PC-3 (cell line): Measurements from ENCODE around the gene ETAA1. TPM values are rescaled to one million over a fixed set of nuclear protein-coding genes. Genes with fewer than 3 reads are reported as not detected.
A peak's percentile ranks its signal among the peaks of the same experiment; 100 is the strongest.

ENCODE experiments used
- ATAC-seq: fragments of 200-7000 bp; cut with Tn5 transposase; 2 replicates; pipeline ENCODE4 v1.9.1; 2020; ENCODE audit warnings: mild to moderate bottlenecking, moderate library complexity
- BruUV-seq: library from RNA; stranded (reverse); fragments of 400-500 nt; replicated peaks from 2 replicates; lab custom pipeline; 2021; lab: Mats Ljungman, UMichigan
- CTCF ChIA-PET: fragments of 300-600 bp; sonication (Branson Sonifier 250); formaldehyde crosslinking; loops from one replicate; lab custom pipeline; 2022; ENCODE audit warnings: antibody characterized with exemption; lab: Charles Lee
- POLR2A ChIA-PET: fragments of 300-600 bp; sonication (Branson Sonifier 250); formaldehyde crosslinking; loops from one replicate; lab custom pipeline; 2022; ENCODE audit warnings: antibody characterized with exemption; ENCODE audit not compliant: unreplicated experiment; lab: Charles Lee
- DNase-seq: peaks from one replicate; pipeline ENCODE4 v3.0.0-alpha.2; 2015
- H2AFZ ChIP-seq: fragments of 300-600 bp; sonication (generic); 2 replicates; pipeline ENCODE4 v1.6.0; 2016; ENCODE audit warnings: antibody characterized with exemption, low read length
- H3F3A ChIP-seq: fragments of 300-600 bp; sonication (generic); one replicate; pipeline ENCODE4 v1.6.0; 2017; ENCODE audit warnings: antibody characterized with exemption, low read length, control low read depth, mild to moderate bottlenecking; ENCODE audit not compliant: unreplicated experiment
- H3K27ac ChIP-seq: fragments of 300-600 bp; sonication (generic); 2 replicates; pipeline ENCODE4 v1.5.1; 2016; ENCODE audit warnings: mild to moderate bottlenecking, low read length
- H3K27me3 ChIP-seq: fragments of 300-600 bp; sonication (generic); 2 replicates; pipeline ENCODE4 v1.6.1; 2016; ENCODE audit warnings: low read length, mixed read lengths
- H3K36me3 ChIP-seq: fragments of 300-600 bp; sonication (generic); 2 replicates; pipeline ENCODE4 v1.6.1; 2016; ENCODE audit warnings: low read depth, mixed run types, low read length, mixed read lengths
- H3K4me1 ChIP-seq: fragments of 300-600 bp; sonication (generic); 2 replicates; pipeline ENCODE4 v1.5.1; 2016; ENCODE audit warnings: low read length; ENCODE audit not compliant: insufficient read depth
- H3K4me2 ChIP-seq: fragments of 300-600 bp; sonication (generic); 2 replicates; pipeline ENCODE4 v1.6.0; 2016; ENCODE audit warnings: low read length
- H3K4me3 ChIP-seq: fragments of 300-600 bp; sonication (generic); 2 replicates; pipeline ENCODE4 v1.5.1; 2016; ENCODE audit warnings: mild to moderate bottlenecking, low read length, mixed read lengths
- H3K79me2 ChIP-seq: fragments of 300-600 bp; sonication (generic); 2 replicates; pipeline ENCODE4 v1.6.1; 2017; ENCODE audit warnings: low read length, mixed read lengths
- H3K9ac ChIP-seq: fragments of 300-600 bp; sonication (generic); 2 replicates; pipeline ENCODE4 v1.6.0; 2016; ENCODE audit warnings: mild to moderate bottlenecking, low read length
- H3K9me2 ChIP-seq: fragments of 300-600 bp; sonication (generic); replicated peaks from 2 replicates; pipeline ENCODE4 v1.6.1; 2016; ENCODE audit warnings: mixed run types, low read length, mixed read lengths
- H3K9me3 ChIP-seq: fragments of 300-600 bp; sonication (generic); 2 replicates; pipeline ENCODE4 v1.6.1; 2016; ENCODE audit warnings: low read length, mixed read lengths
- H4K20me1 ChIP-seq: fragments of 300-600 bp; sonication (generic); 2 replicates; pipeline ENCODE4 v1.6.1; 2016; ENCODE audit warnings: low read length, mixed read lengths
- EZH2 ChIP-seq: fragments of 300-600 bp; sonication (generic); IDR thresholded peaks from one replicate; pipeline ENCODE4 v1.6.1; 2017; ENCODE audit warnings: antibody characterized with exemption, mild to moderate bottlenecking, low read length; ENCODE audit not compliant: unreplicated experiment
- EZH2phosphoT487 ChIP-seq: fragments of 300-600 bp; sonication (generic); IDR thresholded peaks from 2 replicates; pipeline ENCODE4 v1.6.1; 2018; ENCODE audit warnings: mild to moderate bottlenecking, antibody characterized with exemption, low read length, borderline replicate concordance
- intact Hi-C: fragments of 100-400 bp; cut with micrococcal nuclease; formaldehyde crosslinking; loops from 2 replicates; pipeline ENCODE4 v1.9.0; 2023
- total RNA-seq: library from RNA; depleted of rRNA; stranded (reverse); fragments of >200 nt; gene quantifications from 2 replicates; pipeline ENCODE4 v1.2.3, GENCODE V29; 2014
- TF ChIP-seq, protein P1 (sequence below): fragments of 300-600 bp; sonication (generic); conservative IDR thresholded peaks from 2 replicates; pipeline ENCODE4 v1.5.1; 2017; ENCODE audit warnings: antibody characterized with exemption, low read depth, mild to moderate bottlenecking, low read length

ETAA1 gene
- total RNA-seq, 1 experiment from 2014 or later, result 12.1 TPM

GRCh38 chr2:67400560-67401485 lies 3.7 kb downstream of the ETAA1 start:
- ATAC-seq, result peak; percentile 18
- peak overlapping the region; percentile 98 for H3K9ac ChIP-seq
- H4K20me1 ChIP-seq, result no peaks in the 10 kb centered on the region
- peak overlapping the region; percentile 93 for H3K27ac ChIP-seq
- no peaks in the 10 kb centered on the region for H3K27me3 ChIP-seq
- H3K9me2 ChIP-seq, result no peaks in the 10 kb centered on the region
- peaks cover 4% of the 10 kb centered on the region for H3F3A ChIP-seq
- peaks cover 28% of the 10 kb centered on the region; the same call in 1 of the 2 replicates for H3K36me3 ChIP-seq
- peak; percentile 76 for DNase-seq
- H3K4me3 ChIP-seq, result peak overlapping the region; percentile 56
- H2AFZ ChIP-seq, result no peak overlapping the region
- ChIA-PET CTCF (no interaction called here), POLR2A (interaction anchor here (0.6 kb wide), 1 partner anchor 165 kb away, joined by 6 read pairs; no protein-coding TSS in a partner anchor)
- peak overlapping the region; percentile 89 for H3K4me2 ChIP-seq
- no peak for TF ChIP-seq EZH2phosphoT487
- TF ChIP-seq, protein P1, sequence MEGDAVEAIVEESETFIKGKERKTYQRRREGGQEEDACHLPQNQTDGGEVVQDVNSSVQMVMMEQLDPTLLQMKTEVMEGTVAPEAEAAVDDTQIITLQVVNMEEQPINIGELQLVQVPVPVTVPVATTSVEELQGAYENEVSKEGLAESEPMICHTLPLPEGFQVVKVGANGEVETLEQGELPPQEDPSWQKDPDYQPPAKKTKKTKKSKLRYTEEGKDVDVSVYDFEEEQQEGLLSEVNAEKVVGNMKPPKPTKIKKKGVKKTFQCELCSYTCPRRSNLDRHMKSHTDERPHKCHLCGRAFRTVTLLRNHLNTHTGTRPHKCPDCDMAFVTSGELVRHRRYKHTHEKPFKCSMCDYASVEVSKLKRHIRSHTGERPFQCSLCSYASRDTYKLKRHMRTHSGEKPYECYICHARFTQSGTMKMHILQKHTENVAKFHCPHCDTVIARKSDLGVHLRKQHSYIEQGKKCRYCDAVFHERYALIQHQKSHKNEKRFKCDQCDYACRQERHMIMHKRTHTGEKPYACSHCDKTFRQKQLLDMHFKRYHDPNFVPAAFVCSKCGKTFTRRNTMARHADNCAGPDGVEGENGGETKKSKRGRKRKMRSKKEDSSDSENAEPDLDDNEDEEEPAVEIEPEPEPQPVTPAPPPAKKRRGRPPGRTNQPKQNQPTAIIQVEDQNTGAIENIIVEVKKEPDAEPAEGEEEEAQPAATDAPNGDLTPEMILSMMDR, result no peak
- no peak for TF ChIP-seq EZH2
- H3K9me3 ChIP-seq, result no peaks in the 10 kb centered on the region
- BruUV-seq, result no TSS peak
- peaks cover 33% of the 10 kb centered on the region for H3K79me2 ChIP-seq
- peaks cover 31% of the 10 kb centered on the region for H3K4me1 ChIP-seq
- intact Hi-C loops, result loop anchor here (1.0 kb wide), 1 partner anchor 44 kb away; no protein-coding TSS in a partner anchor

DNA sequence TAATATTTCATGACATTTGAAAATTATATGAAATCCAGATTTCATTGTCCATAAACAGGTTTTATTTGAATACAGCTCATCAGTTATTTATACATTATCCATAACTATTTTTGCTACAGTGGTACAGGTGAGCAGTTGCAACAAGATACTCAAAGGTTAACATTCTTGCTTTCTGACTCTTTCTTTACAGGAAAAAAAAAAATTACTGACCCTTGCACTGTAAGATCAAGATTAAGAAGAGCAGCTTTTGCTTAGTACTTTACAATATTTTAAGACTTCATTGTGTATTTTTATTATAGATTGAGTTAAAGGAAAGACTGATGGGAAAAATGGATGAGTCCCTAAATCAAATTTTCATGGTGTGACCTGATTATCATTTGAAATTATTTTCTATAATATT lies 11.2 kb downstream of the ETAA1 start:
- Histone ChIP-seq H3K27me3 (no peaks in the 10 kb centered on the region), H3K9me2 (no peaks in the 10 kb centered on the region), H3K9me3 (no peaks in the 10 kb centered on the region), H3K27ac (no peak overlapping the region), H3K4me2 (no peak overlapping the region), H2AFZ (no peak overlapping the region), H4K20me1 (no peaks in the 10 kb centered on the region), H3K79me2 (no peaks in the 10 kb centered on the region), H3K4me3 (no peak overlapping the region), H3K9ac (no peak overlapping the region), H3K36me3 (peaks cover 33% of the 10 kb centered on the region; the same call in 1 of the 2 replicates), H3F3A (no peaks in the 10 kb centered on the region), H3K4me1 (no peaks in the 10 kb centered on the region)
- intact Hi-C loops, result no loop called here
- peak; percentile 29; the same call in 1 of the 2 replicates for ATAC-seq
- ChIA-PET CTCF (interaction anchor here (0.7 kb wide), 1 partner anchor 171 kb away, joined by 3 read pairs; no protein-coding TSS in a partner anchor), POLR2A (no interaction called here)
- peak; percentile 7 for DNase-seq
- no TSS peak for BruUV-seq
- no peak for TF ChIP-seq EZH2

DNA sequence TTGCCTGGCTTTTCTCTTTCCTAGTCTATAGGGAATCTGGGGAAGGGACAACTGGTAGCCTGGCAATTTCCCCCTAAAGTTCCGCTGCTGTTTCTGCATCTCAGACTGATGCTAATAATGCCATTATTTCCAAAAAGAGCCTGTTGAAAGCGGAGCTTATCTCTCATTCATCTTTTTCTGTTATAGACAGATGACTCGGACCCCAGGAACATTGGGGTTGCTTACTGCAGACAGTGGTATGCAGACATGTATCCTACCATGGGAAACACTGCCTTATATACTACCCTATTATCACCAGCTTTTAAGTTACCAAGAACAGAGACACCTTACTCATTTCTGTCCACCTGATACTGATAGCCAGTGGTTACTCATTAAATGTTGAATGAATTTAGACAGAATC lies 15.3 kb downstream of the ETAA1 start:
- no peak overlapping the region for H3K4me3 ChIP-seq
- H4K20me1 ChIP-seq, result no peaks in the 10 kb centered on the region
- H3K27me3 ChIP-seq, result no peaks in the 10 kb centered on the region
- H3K4me1 ChIP-seq, result peaks cover 8% of the 10 kb centered on the region
- H3K27ac ChIP-seq, result no peak overlapping the region
- H3K36me3 ChIP-seq, result peaks cover 9% of the 10 kb centered on the region; the same call in 1 of the 2 replicates
- TF ChIP-seq EZH2phosphoT487 (no peak), EZH2 (no peak)
- TF ChIP-seq, protein P1, result no peak
- no peak for DNase-seq
- no peaks in the 10 kb centered on the region for H3K79me2 ChIP-seq
- intact Hi-C loops, result no loop called here
- BruUV-seq, result no TSS peak
- ATAC-seq, result no peak
- ChIA-PET POLR2A (no interaction called here), CTCF (no interaction called here)
- no peak overlapping the region for H2AFZ ChIP-seq
- H3K9ac ChIP-seq, result no peak overlapping the region
- H3F3A ChIP-seq, result no peaks in the 10 kb centered on the region
- H3K9me2 ChIP-seq, result no peaks in the 10 kb centered on the region
- H3K4me2 ChIP-seq, result no peak overlapping the region
- no peaks in the 10 kb centered on the region for H3K9me3 ChIP-seq
